Suprapubic skin (tissue), 3 donors: ENCODE results near the gene CXCL5.

Source experiments
- CTCF ChIP-seq, 2 donors: fragments of 200-600 bp in 1 of 2; fragments of 450-650 bp in 1 of 2; sonication (generic) in 1 of 2; IDR thresholded peaks; one replicate each; pipeline ENCODE4 v1.5.1; 2016 to 2019; ENCODE audit warnings: antibody characterized with exemption in 2 of 2, mild to moderate bottlenecking in 1 of 2, moderate library complexity in 1 of 2
- POLR2A ChIP-seq, 2 donors: fragments of 450-650 bp; IDR thresholded peaks; one replicate each; pipeline ENCODE4 v1.6.1; 2017; ENCODE audit warnings: antibody characterized with exemption in 2 of 2, mild to moderate bottlenecking in 2 of 2, moderate library complexity in 2 of 2

GRCh38 chr4:74004668-74005067, 6.2 kb upstream of the CXCL5 start:
- TF ChIP-seq CTCF (IDR thresholded peaks at IDR 0.05) (no peak), POLR2A (IDR thresholded peaks at IDR 0.05) (no peak)
